H9 (cell line): ENCODE data around the gene NAA20. TPM values are rescaled to one million over a fixed set of nuclear protein-coding genes. Genes with fewer than 3 reads are reported as not detected.

Experiments used
- DNase-seq: peaks from one replicate; pipeline ENCODE4 v3.0.0-alpha.2; 2017
- H2AFZ ChIP-seq: one replicate; pipeline ENCODE4 v1.6.1; 2013; ENCODE audit warnings: mild to moderate bottlenecking, low read length, control low read depth, moderate library complexity
- H2AK5ac ChIP-seq: 2 replicates; pipeline ENCODE4 v1.6.1; 2013; ENCODE audit warnings: low read length, control low read depth, mixed read lengths; ENCODE audit not compliant: insufficient read length
- H2BK120ac ChIP-seq: one replicate; pipeline ENCODE4 v1.6.1; 2013; ENCODE audit warnings: low read depth, mild to moderate bottlenecking, low read length, control low read depth, inconsistent platforms; ENCODE audit not compliant: poor library complexity, severe bottlenecking
- H2BK12ac ChIP-seq: 2 replicates; pipeline ENCODE4 v1.6.1; 2013; ENCODE audit warnings: low read length, control low read depth, mixed read lengths, low read depth; ENCODE audit not compliant: insufficient read length
- H2BK15ac ChIP-seq: 2 replicates; pipeline ENCODE4 v1.6.1; 2013; ENCODE audit warnings: low read depth, low read length, control low read depth
- H2BK20ac ChIP-seq: one replicate; pipeline ENCODE4 v1.6.1; 2013; ENCODE audit warnings: low read depth, mild to moderate bottlenecking, low read length, control low read depth, inconsistent platforms; ENCODE audit not compliant: poor library complexity, severe bottlenecking
- H2BK5ac ChIP-seq: 2 replicates; pipeline ENCODE4 v1.6.1; 2013; ENCODE audit warnings: low read length, control low read depth, mixed read lengths; ENCODE audit not compliant: insufficient read length
- H3K14ac ChIP-seq: 2 replicates; pipeline ENCODE4 v1.6.1; 2013; ENCODE audit warnings: low read length, control low read depth; ENCODE audit not compliant: insufficient read depth
- H3K18ac ChIP-seq: 2 replicates; pipeline ENCODE4 v1.6.1; 2013; ENCODE audit warnings: low read depth, mild to moderate bottlenecking, mixed read lengths, low read length, control low read depth; ENCODE audit not compliant: insufficient read length
- H3K23ac ChIP-seq: 2 replicates; pipeline ENCODE4 v1.6.1; 2013; ENCODE audit warnings: low read length, control low read depth, mixed read lengths, low read depth; ENCODE audit not compliant: insufficient read length
- H3K23me2 ChIP-seq: 2 replicates; pipeline ENCODE4 v1.6.1; 2013; ENCODE audit warnings: low read depth, mild to moderate bottlenecking, mixed read lengths, low read length, control low read depth; ENCODE audit not compliant: insufficient read length, poor library complexity, severe bottlenecking
- H3K27ac ChIP-seq: 2 replicates; pipeline ENCODE4 v1.5.1; 2013; ENCODE audit warnings: low read length, control low read depth, mixed read lengths, low read depth; ENCODE audit not compliant: insufficient read length
- H3K27me3 ChIP-seq: 2 replicates; pipeline ENCODE4 v1.6.1; 2013; ENCODE audit warnings: low read length, control low read depth, inconsistent platforms; ENCODE audit not compliant: insufficient read depth
- H3K4ac ChIP-seq: 2 replicates; pipeline ENCODE4 v1.6.1; 2013; ENCODE audit warnings: low read depth, mild to moderate bottlenecking, control low read depth, inconsistent platforms, low read length, moderate library complexity
- H3K4me1 ChIP-seq: 2 replicates; pipeline ENCODE4 v1.6.1; 2013; ENCODE audit warnings: low read length, control low read depth, inconsistent platforms; ENCODE audit not compliant: insufficient read depth
- H3K4me2 ChIP-seq: 2 replicates; pipeline ENCODE4 v1.6.1; 2013; ENCODE audit warnings: low read length, control low read depth, mixed read lengths; ENCODE audit not compliant: insufficient read length, insufficient read depth
- H3K56ac ChIP-seq: 2 replicates; pipeline ENCODE4 v1.6.1; 2013; ENCODE audit warnings: low read depth, mild to moderate bottlenecking, mixed read lengths, low read length, control low read depth; ENCODE audit not compliant: insufficient read length
- H3K79me1 ChIP-seq: 2 replicates; pipeline ENCODE4 v1.6.1; 2013; ENCODE audit warnings: low read depth, mild to moderate bottlenecking, moderate library complexity, low read length, control low read depth, inconsistent platforms; ENCODE audit not compliant: insufficient read depth, poor library complexity, severe bottlenecking
- H3K79me2 ChIP-seq: 2 replicates; pipeline ENCODE4 v1.6.1; 2013; ENCODE audit warnings: low read length, control low read depth, inconsistent platforms; ENCODE audit not compliant: insufficient read depth
- H3K9ac ChIP-seq: 2 replicates; pipeline ENCODE4 v1.6.1; 2013; ENCODE audit warnings: low read length, control low read depth, mixed read lengths; ENCODE audit not compliant: insufficient read length; ENCODE audit errors: extremely low read depth
- H3K9me3 ChIP-seq: one replicate; pipeline ENCODE4 v1.6.1; 2013; ENCODE audit warnings: low read depth, low read length, inconsistent platforms; ENCODE audit not compliant: control insufficient read depth
- H3T11ph ChIP-seq: one replicate; pipeline ENCODE4 v1.6.1; 2013; ENCODE audit warnings: mild to moderate bottlenecking, low read length, control low read depth, inconsistent platforms
- H4K20me1 ChIP-seq: one replicate; pipeline ENCODE4 v1.6.1; 2013; ENCODE audit not compliant: control insufficient read depth, insufficient read length, insufficient read depth
- H4K5ac ChIP-seq: 2 replicates; pipeline ENCODE4 v1.6.1; 2013; ENCODE audit warnings: low read depth, mild to moderate bottlenecking, mixed read lengths, low read length, control low read depth; ENCODE audit not compliant: insufficient read length
- H4K8ac ChIP-seq: replicated peaks from 2 replicates; pipeline ENCODE4 v1.6.1; 2013; ENCODE audit warnings: low read length, control low read depth, mixed read lengths, low read depth; ENCODE audit not compliant: insufficient read length
- H4K91ac ChIP-seq: 2 replicates; pipeline ENCODE4 v1.6.1; 2013; ENCODE audit warnings: low read depth, mild to moderate bottlenecking, moderate library complexity, mixed read lengths, low read length, control low read depth; ENCODE audit not compliant: insufficient read length
- H3K27ac Mint-ChIP-seq, 3 experiments: 2 replicates in 2 of 3; 3 replicates in 1 of 3; pipeline ENCODE4 v1.8.0; 2020 to 2021; ENCODE audit warnings: mixed read lengths in 3 of 3, mild to moderate bottlenecking in 1 of 3, moderate library complexity in 1 of 3
- H3K27me3 Mint-ChIP-seq: 2 replicates; pipeline ENCODE4 v1.8.0; 2021; ENCODE audit warnings: low read depth, mild to moderate bottlenecking, moderate library complexity, mixed read lengths
- H3K36me3 Mint-ChIP-seq, 3 experiments: 2 replicates in 2 of 3; 3 replicates in 1 of 3; pipeline ENCODE4 v1.8.0; 2020 to 2021; ENCODE audit warnings: low read depth in 3 of 3, mixed read lengths in 3 of 3; ENCODE audit not compliant: insufficient read depth in 1 of 3
- H3K4me1 Mint-ChIP-seq, 2 experiments: 2 replicates each; pipeline ENCODE4 v1.8.0; 2020; ENCODE audit warnings: mixed read lengths in 2 of 2
- H3K4me3 Mint-ChIP-seq, 2 experiments: 2 replicates in 1 of 2; 3 replicates in 1 of 2; pipeline ENCODE4 v1.8.0; 2020 to 2021; ENCODE audit warnings: mild to moderate bottlenecking in 2 of 2, mixed read lengths in 2 of 2, moderate library complexity in 1 of 2
- H3K9me3 Mint-ChIP-seq, 2 experiments: 2 replicates in 1 of 2; 3 replicates in 1 of 2; pipeline ENCODE4 v1.8.0; 2020; ENCODE audit warnings: mild to moderate bottlenecking in 2 of 2, mixed read lengths in 2 of 2, moderate library complexity in 1 of 2
- CTCF ChIP-seq: fragments of 200-600 bp; sonication (generic); conservative IDR thresholded peaks from 3 replicates; pipeline ENCODE4 v1.8.0; 2021; ENCODE audit warnings: antibody characterized with exemption, mild to moderate bottlenecking
- WGBS: extraction: QIAGEN DNeasy Blood & Tissue Kit; methylation state at CpG from one replicate; pipeline ENCODE4 v1.1.7; 2013; ENCODE audit warnings: missing lambda C conversion rate, low lambda C conversion rate, mixed read lengths; ENCODE audit not compliant: insufficient read length; ENCODE audit errors: extremely low coverage; 5-methylcytosine and 5-hydroxymethylcytosine counted together
- total RNA-seq: library from RNA; stranded (reverse); gene quantifications from 2 replicates; pipeline ENCODE4 v1.2.1, GENCODE V29; 2021

Gene NAA20
- total RNA-seq, 1 experiment from 2014 or later, result 48.1 TPM

GRCh38 chr20:19993958-19994669, 23.0 kb upstream of the NAA20 start:
- 0 out of 2 replicates have a peak overlapping the region, but pooled peaks have one; percentile 42 for H3K14ac ChIP-seq
- H3K4me1 Mint-ChIP-seq, result peaks cover 14 to 22% of the 10 kb centered on the region in 2 experiments
- no peak overlapping the region for H2BK5ac ChIP-seq
- no peaks in the 10 kb centered on the region for H3K79me1 ChIP-seq
- no peak overlapping the region for H3K4me3 Mint-ChIP-seq
- no peaks in the 10 kb centered on the region for H3K23me2 ChIP-seq
- no peak overlapping the region for H2BK15ac ChIP-seq
- H3K9me3 Mint-ChIP-seq, result no peaks in the 10 kb centered on the region
- no peak overlapping the region for H3K4ac ChIP-seq
- no peak overlapping the region for H3K4me2 ChIP-seq
- H4K5ac ChIP-seq, result no peak overlapping the region
- no peak overlapping the region for H2AK5ac ChIP-seq
- peak overlapping the region in 1 of 3 experiments; percentile 49; a peak in 2 of 7 replicates for H3K27ac Mint-ChIP-seq
- no peaks in the 10 kb centered on the region for H3K27me3 Mint-ChIP-seq
- H2BK12ac ChIP-seq, result no peak overlapping the region
- H2AFZ ChIP-seq, result no peak overlapping the region
- H3K27ac ChIP-seq, result no peak overlapping the region
- H3K79me2 ChIP-seq, result no peaks in the 10 kb centered on the region
- no peaks in the 10 kb centered on the region for H3K36me3 Mint-ChIP-seq
- H3K9ac ChIP-seq, result no peak overlapping the region
- H4K20me1 ChIP-seq, result no peaks in the 10 kb centered on the region
- H3K56ac ChIP-seq, result no peak overlapping the region
- no peak for DNase-seq
- H3K4me1 ChIP-seq, result peaks cover 4% of the 10 kb centered on the region; the same call in 1 of the 2 replicates
- H4K91ac ChIP-seq, result no peak overlapping the region
- H2BK120ac ChIP-seq, result no peak overlapping the region
- H3T11ph ChIP-seq, result no peak overlapping the region
- H4K8ac ChIP-seq, result no peak overlapping the region
- no peaks in the 10 kb centered on the region for H3K27me3 ChIP-seq
- WGBS, result no CpG with 5 or more reads among the region's 12 CpGs
- H3K23ac ChIP-seq, result no peak overlapping the region
- no peak for TF ChIP-seq CTCF
- H2BK20ac ChIP-seq, result no peak overlapping the region
- no peak overlapping the region for H3K18ac ChIP-seq
- no peaks in the 10 kb centered on the region for H3K9me3 ChIP-seq
